Upper lobe of left lung (tissue), 4 donors: ENCODE measurements around the gene TENT5A.

Experiments used
- CTCF ChIP-seq, 6 experiments: fragments of 450-650 bp in 4 of 6; fragments of 200-600 bp in 2 of 6; sonication (generic) in 2 of 6; IDR thresholded peaks; one replicate each; pipeline ENCODE4 v1.5.1; 2016 to 2019; ENCODE audit warnings: antibody characterized with exemption in 6 of 6
- EP300 ChIP-seq, 4 donors: sonication (generic); formaldehyde crosslinking; IDR thresholded peaks; one replicate each; pipeline ENCODE4 v1.5.1; 2017; ENCODE audit warnings: antibody characterized with exemption in 4 of 4, control low read depth in 2 of 4
- POLR2A ChIP-seq, 4 donors: fragments of 450-650 bp; IDR thresholded peaks; one replicate each; pipeline ENCODE4 v1.5.1; 2016 to 2017; ENCODE audit warnings: antibody characterized with exemption in 4 of 4, mild to moderate bottlenecking in 2 of 4
- POLR2AphosphoS5 ChIP-seq, 2 donors: sonication (generic); formaldehyde crosslinking; IDR thresholded peaks; one replicate each; pipeline ENCODE4 v1.5.1; 2017; ENCODE audit warnings: antibody characterized with exemption in 2 of 2

DNA sequence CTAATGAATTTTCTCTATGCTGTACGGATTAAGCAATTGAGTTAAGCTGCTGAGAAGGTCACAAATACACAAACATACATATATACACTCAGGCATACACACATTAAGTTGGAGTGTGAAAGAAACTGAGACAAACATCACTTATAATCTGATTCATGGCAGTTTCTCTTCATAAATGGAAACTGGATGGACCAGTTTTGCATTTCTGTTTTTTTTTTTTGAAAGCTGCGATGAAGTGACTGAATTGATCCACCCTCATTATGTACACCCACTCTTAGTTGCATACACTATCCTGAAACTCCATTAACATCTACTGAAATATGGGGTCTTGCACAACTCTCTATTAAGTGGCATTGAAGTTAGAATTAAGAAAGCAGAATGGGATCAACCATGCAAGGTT is 32.9 kb upstream of the TENT5A start:
- TF ChIP-seq CTCF (IDR thresholded peaks at IDR 0.05) = no peak
- TF ChIP-seq EP300 (IDR thresholded peaks at IDR 0.05) = no peak
- no peak for TF ChIP-seq POLR2AphosphoS5 (IDR thresholded peaks at IDR 0.05)
- TF ChIP-seq POLR2A (IDR thresholded peaks at IDR 0.05) = no peak
